Kidney (tissue), 14 donors: ENCODE measurements around the gene ATP7B. TPM values are rescaled to one million over a fixed set of nuclear protein-coding genes. Genes with fewer than 3 reads are reported as not detected.

Experiments
- DNase-seq, 5 donors: peaks; one replicate each; pipeline ENCODE4 v3.0.0-alpha.2; 2013 to 2020
- FAIRE-seq: peaks from 2 replicates; lab custom pipeline; 2012; peaks lifted over from hg19 to GRCh38; lab: Jason Lieb, UNC
- H3K27ac ChIP-seq, 2 donors: one replicate each; pipeline ENCODE4 v1.7.0; 2013; ENCODE audit warnings: low read depth in 2 of 2, low read length in 2 of 2, inconsistent platforms in 1 of 2
- H3K27me3 ChIP-seq: one replicate; pipeline ENCODE4 v1.7.1; 2013; ENCODE audit warnings: low read length, inconsistent platforms; ENCODE audit not compliant: control insufficient read depth, insufficient read depth
- H3K36me3 ChIP-seq, 3 donors: one replicate each; pipeline versions ENCODE4 v1.7.0 to v1.7.1; 2013; ENCODE audit warnings: low read length in 3 of 3, control low read depth in 1 of 3, inconsistent platforms in 1 of 3; ENCODE audit not compliant: insufficient read depth in 3 of 3, control insufficient read depth in 2 of 3
- H3K4me1 ChIP-seq, 3 donors: one replicate each; pipeline versions ENCODE4 v1.7.0 to v1.7.1; 2013; ENCODE audit warnings: low read length in 3 of 3, inconsistent platforms in 1 of 3, low read depth in 1 of 3; ENCODE audit not compliant: control insufficient read depth in 2 of 3, insufficient read depth in 2 of 3
- H3K4me3 ChIP-seq, 3 donors: one replicate each; pipeline versions ENCODE4 v1.7.0 to v1.8.1; 2013; ENCODE audit warnings: low read length in 3 of 3, control low read depth in 1 of 3, inconsistent platforms in 1 of 3
- H3K9ac ChIP-seq, 3 donors: one replicate each; pipeline versions ENCODE4 v1.7.0 to v1.7.1; 2013; ENCODE audit warnings: low read length in 3 of 3, control low read depth in 1 of 3, inconsistent platforms in 1 of 3
- H3K9me3 ChIP-seq, 3 donors: one replicate each; pipeline versions ENCODE4 v1.7.0 to v1.7.1; 2013; ENCODE audit warnings: low read length in 3 of 3, control low read depth in 1 of 3, inconsistent platforms in 1 of 3; ENCODE audit not compliant: control insufficient read depth in 2 of 3, insufficient read depth in 1 of 3
- CTCF ChIP-seq: IDR thresholded peaks from 3 replicates; pipeline ENCODE4 v1.5.1; 2012; ENCODE audit warnings: mild to moderate bottlenecking, moderate library complexity, borderline replicate concordance; ENCODE audit not compliant: insufficient read depth; ENCODE audit errors: extremely low read depth
- intact Hi-C: fragments of 100-400 bp; cut with DNase I; formaldehyde crosslinking; loops from one replicate; pipeline ENCODE4 v1.11.1; 2022
- polyA plus RNA-seq: library from polyadenylated mRNA; stranded (reverse); fragments of 350-450 nt; fragmentation: Illumina TruSeq; extraction: RNeasy Lipid Tissue Mini Kit (QIAGEN cat#74804); gene quantifications from one replicate; pipeline ENCODE4 v1.2.3, GENCODE V29; 2014; ENCODE audit warnings: low read depth, low replicate concordance; ENCODE audit not compliant: insufficient read depth
- total RNA-seq: library from RNA; stranded (reverse); fragmentation: NEBNext Ultra II Directional; extraction: Animal tissue kit (Norgen Biotek cat#: 25700); gene quantifications from one replicate; pipeline ENCODE4 v1.2.1, GENCODE V29; 2021
- donor health status: control.
- donor health status: control.
- donor health status: control.
- donor health status: control.
- donor health status: control.
- donor health status: DM: yes; HTN: yes; CAD: no.
- donor health status: Normal renal cell carcinoma (clear cell type).

The ATP7B gene
- total and polyA plus RNA-seq, 2 donors from 2014 or later, result 2.0 to 5.7 TPM

GRCh38 chr13:51931606-51932005, 79.6 kb downstream of the ATP7B start:
- no peak for TF ChIP-seq CTCF
- Histone ChIP-seq H3K36me3 (peaks cover 0 to 7% (median 7%) of the 10 kb centered on the region in 3 donors), H3K27me3 (no peaks in the 10 kb centered on the region), H3K9me3 (no peaks in the 10 kb centered on the region), H3K9ac (no peak overlapping the region), H3K4me3 (no peak overlapping the region), H3K4me1 (no peaks in the 10 kb centered on the region), H3K27ac (no peak overlapping the region)
- peak in 1 of 5 donors; percentile 28 for DNase-seq
- FAIRE-seq, result no peak
- intact Hi-C loops, result no loop called here

- Histone ChIP-seq H3K27me3 (no peaks in the 10 kb centered on the region), H3K36me3 (peaks cover 2 to 7% (median 5%) of the 10 kb centered on the region in 3 donors), H3K4me1 (no peaks in the 10 kb centered on the region), H3K9me3 (no peaks in the 10 kb centered on the region), H3K27ac (no peak overlapping the region), H3K4me3 (no peak overlapping the region), H3K9ac (no peak overlapping the region)
- TF ChIP-seq CTCF, result no peak
- DNase-seq (no peak), FAIRE-seq (no peak)
- intact Hi-C loops, result no loop called here
Measured at GRCh38 chr13:51929699-51930098, 81.6 kb downstream of the ATP7B start.

GRCh38 chr13:51928231-51928630, 83.0 kb downstream of the ATP7B start:
- DNase-seq (no peak), FAIRE-seq (no peak)
- intact Hi-C loops, result no loop called here
- Histone ChIP-seq H3K4me1 (no peaks in the 10 kb centered on the region), H3K36me3 (peaks cover 0 to 2% (median 0%) of the 10 kb centered on the region in 3 donors), H3K4me3 (no peak overlapping the region), H3K9ac (no peak overlapping the region), H3K27me3 (no peaks in the 10 kb centered on the region), H3K27ac (no peak overlapping the region), H3K9me3 (no peaks in the 10 kb centered on the region)
- TF ChIP-seq CTCF, result no peak

- H3K9ac ChIP-seq, result no peak overlapping the region
- no peak overlapping the region for H3K4me3 ChIP-seq
- H3K4me1 ChIP-seq, result no peaks in the 10 kb centered on the region
- intact Hi-C loops, result no loop called here
- H3K27ac ChIP-seq, result no peak overlapping the region
- no peak for DNase-seq
- peaks cover 0 to 2% (median 0%) of the 10 kb centered on the region in 3 donors for H3K36me3 ChIP-seq
- no peaks in the 10 kb centered on the region for H3K27me3 ChIP-seq
- no peak for FAIRE-seq
- H3K9me3 ChIP-seq, result no peaks in the 10 kb centered on the region
- TF ChIP-seq CTCF, result no peak
Measured at GRCh38 chr13:51927129-51927528, 84.1 kb downstream of the ATP7B start.
